Natural killer cell (primary cell): ENCODE measurements around the gene ISLR2. TPM values are rescaled to one million over a fixed set of nuclear protein-coding genes. Genes with fewer than 3 reads are reported as not detected.

ENCODE experiments used
- ATAC-seq, 3 donors: fragments of 150-1000 bp in 2 of 3; fragments of 200-7000 bp in 1 of 3; cut with Tn5 transposase; 1 replicate in 1 of 3; 2 replicates in 2 of 3; pipeline ENCODE4 v1.10.0; 2021; ENCODE audit warnings: mild to moderate bottlenecking in 2 of 3, moderate library complexity in 2 of 3
- DNase-seq, 2 donors: peaks; one replicate each; pipeline versions ENCODE4 v3.0.0 to v3.0.0-alpha.2; 2013 to 2021; ENCODE audit warnings: mixed read lengths in 1 of 2
- H3K27ac ChIP-seq: one replicate; pipeline ENCODE4 v1.5.1; 2013; ENCODE audit warnings: mild to moderate bottlenecking, low read length
- H3K27me3 ChIP-seq: one replicate; pipeline ENCODE4 v1.6.1; 2013; ENCODE audit warnings: low read length; ENCODE audit not compliant: control insufficient read depth, insufficient read depth
- H3K36me3 ChIP-seq: one replicate; pipeline ENCODE4 v1.6.1; 2013; ENCODE audit warnings: low read length; ENCODE audit not compliant: control insufficient read depth, insufficient read depth
- H3K4me1 ChIP-seq: one replicate; pipeline ENCODE4 v1.6.1; 2013; ENCODE audit warnings: low read length; ENCODE audit not compliant: control insufficient read depth, insufficient read depth
- H3K4me3 ChIP-seq: one replicate; pipeline ENCODE4 v1.5.1; 2013; ENCODE audit warnings: low read length
- H3K9me3 ChIP-seq: one replicate; pipeline ENCODE4 v1.6.1; 2013; ENCODE audit warnings: low read length; ENCODE audit not compliant: control insufficient read depth, insufficient read depth
- H3K27ac Mint-ChIP-seq, 2 donors: one replicate each; pipeline ENCODE4 v1.8.0; 2022; ENCODE audit warnings: mild to moderate bottlenecking in 2 of 2, mixed read lengths in 2 of 2, moderate library complexity in 1 of 2
- H3K27me3 Mint-ChIP-seq, 2 donors: one replicate each; pipeline ENCODE4 v1.8.0; 2022; ENCODE audit warnings: low read depth in 2 of 2, mixed read lengths in 2 of 2
- H3K36me3 Mint-ChIP-seq: one replicate; pipeline ENCODE4 v1.8.0; 2022; ENCODE audit warnings: mixed read lengths
- H3K4me1 Mint-ChIP-seq, 2 donors: one replicate each; pipeline ENCODE4 v1.8.0; 2022; ENCODE audit warnings: mixed read lengths in 2 of 2
- H3K4me3 Mint-ChIP-seq: one replicate; pipeline ENCODE4 v1.8.0; 2022; ENCODE audit warnings: mild to moderate bottlenecking, moderate library complexity, mixed read lengths
- H3K9me3 Mint-ChIP-seq, 2 donors: one replicate each; pipeline ENCODE4 v1.8.0; 2022; ENCODE audit warnings: mixed read lengths in 2 of 2
- WGBS: methylation state at CpG from one replicate; pipeline ENCODE4 v1.1.7; 2013; ENCODE audit warnings: missing lambda C conversion rate; ENCODE audit not compliant: insufficient coverage; 5-methylcytosine and 5-hydroxymethylcytosine counted together
- intact Hi-C: fragments of 100-400 bp; cut with micrococcal nuclease; formaldehyde crosslinking; loops from one replicate; pipeline ENCODE4 v1.14.2; 2022
- total RNA-seq, 4 donors: library from RNA; stranded (reverse); fragments of 120-200 nt in 1 of 4; gene quantifications; one replicate each; pipeline versions ENCODE4 v1.2.3 to v1.2.4, GENCODE V29; 2013 to 2022
- TF ChIP-seq, protein P1 (sequence below): fragments of 200-600 bp; IDR thresholded peaks from one replicate; pipeline ENCODE4 v1.8.0; 2022; ENCODE audit warnings: antibody characterized with exemption

ISLR2 gene
- total RNA-seq, 3 donors from 2014 or later (not counting 1 experiment from before 2014, with no cell fraction given) = not detected

GRCh38 chr15:74180881-74181602, 50.7 kb downstream of the ISLR2 start:
- Mint-ChIP-seq H3K4me3 (no peak overlapping the region), H3K9me3 (no peaks in the 10 kb centered on the region), H3K36me3 (no peaks in the 10 kb centered on the region), H3K27ac (no peak overlapping the region), H3K4me1 (no peaks in the 10 kb centered on the region), H3K27me3 (peaks cover 2 to 5% of the 10 kb centered on the region in 2 donors)
- H3K4me1 ChIP-seq = no peaks in the 10 kb centered on the region
- intact Hi-C loops = no loop called here
- DNase-seq (no peak), ATAC-seq (no peak)
- no peaks in the 10 kb centered on the region for H3K27me3 ChIP-seq
- TF ChIP-seq, protein P1, sequence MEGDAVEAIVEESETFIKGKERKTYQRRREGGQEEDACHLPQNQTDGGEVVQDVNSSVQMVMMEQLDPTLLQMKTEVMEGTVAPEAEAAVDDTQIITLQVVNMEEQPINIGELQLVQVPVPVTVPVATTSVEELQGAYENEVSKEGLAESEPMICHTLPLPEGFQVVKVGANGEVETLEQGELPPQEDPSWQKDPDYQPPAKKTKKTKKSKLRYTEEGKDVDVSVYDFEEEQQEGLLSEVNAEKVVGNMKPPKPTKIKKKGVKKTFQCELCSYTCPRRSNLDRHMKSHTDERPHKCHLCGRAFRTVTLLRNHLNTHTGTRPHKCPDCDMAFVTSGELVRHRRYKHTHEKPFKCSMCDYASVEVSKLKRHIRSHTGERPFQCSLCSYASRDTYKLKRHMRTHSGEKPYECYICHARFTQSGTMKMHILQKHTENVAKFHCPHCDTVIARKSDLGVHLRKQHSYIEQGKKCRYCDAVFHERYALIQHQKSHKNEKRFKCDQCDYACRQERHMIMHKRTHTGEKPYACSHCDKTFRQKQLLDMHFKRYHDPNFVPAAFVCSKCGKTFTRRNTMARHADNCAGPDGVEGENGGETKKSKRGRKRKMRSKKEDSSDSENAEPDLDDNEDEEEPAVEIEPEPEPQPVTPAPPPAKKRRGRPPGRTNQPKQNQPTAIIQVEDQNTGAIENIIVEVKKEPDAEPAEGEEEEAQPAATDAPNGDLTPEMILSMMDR = no peak
- no peak overlapping the region for H3K4me3 ChIP-seq
- no peaks in the 10 kb centered on the region for H3K36me3 ChIP-seq
- H3K27ac ChIP-seq = no peak overlapping the region
- no peaks in the 10 kb centered on the region for H3K9me3 ChIP-seq
- WGBS = 80% methylated on average over 18 of the region's 21 CpGs

DNA sequence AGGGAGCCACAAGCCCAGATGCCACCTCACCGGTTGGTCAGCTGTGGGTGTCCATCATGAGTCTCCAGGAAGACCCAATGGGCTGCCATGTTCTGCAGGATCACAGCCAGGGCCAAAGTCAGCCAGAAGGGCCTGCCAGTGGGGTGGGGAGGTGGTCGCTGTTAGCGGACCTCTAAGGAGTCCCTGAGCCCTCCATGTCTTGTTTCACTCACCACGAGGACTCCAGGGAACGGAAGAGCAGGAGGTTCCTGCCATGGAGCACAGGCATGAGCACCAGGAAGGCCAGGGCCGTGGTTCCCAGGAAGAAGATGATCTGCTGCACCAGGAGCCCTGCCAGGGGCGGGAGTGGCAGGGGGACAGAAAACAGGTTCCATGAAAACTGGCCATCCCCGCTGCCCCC, 51.7 kb downstream of the ISLR2 start:
- Mint-ChIP-seq H3K4me3 (no peak overlapping the region), H3K9me3 (no peaks in the 10 kb centered on the region), H3K27ac (no peak overlapping the region), H3K4me1 (no peaks in the 10 kb centered on the region), H3K27me3 (peaks cover under 1 to 2% of the 10 kb centered on the region in 2 donors), H3K36me3 (no peaks in the 10 kb centered on the region)
- DNase-seq (no peak), ATAC-seq (no peak)
- TF ChIP-seq, protein P1 = no peak
- Histone ChIP-seq H3K9me3 (no peaks in the 10 kb centered on the region), H3K27me3 (no peaks in the 10 kb centered on the region), H3K4me1 (no peaks in the 10 kb centered on the region), H3K27ac (no peak overlapping the region), H3K36me3 (no peaks in the 10 kb centered on the region), H3K4me3 (no peak overlapping the region)
- WGBS = 85% methylated on average over 8 of the region's 8 CpGs
- intact Hi-C loops = no loop called here

GRCh38 chr15:74184582-74185091, 54.3 kb downstream of the ISLR2 start:
- Histone ChIP-seq H3K27me3 (no peaks in the 10 kb centered on the region), H3K36me3 (no peaks in the 10 kb centered on the region), H3K9me3 (no peaks in the 10 kb centered on the region), H3K27ac (no peak overlapping the region), H3K4me1 (no peaks in the 10 kb centered on the region), H3K4me3 (no peak overlapping the region)
- 70% methylated on average over 12 of the region's 12 CpGs for WGBS
- no peaks in the 10 kb centered on the region for H3K36me3 Mint-ChIP-seq
- no peak overlapping the region for H3K27ac Mint-ChIP-seq
- ATAC-seq (no peak), DNase-seq (no peak)
- TF ChIP-seq, protein P1 = no peak
- peaks cover 0 to 2% of the 10 kb centered on the region in 2 donors for H3K27me3 Mint-ChIP-seq
- no peaks in the 10 kb centered on the region for H3K4me1 Mint-ChIP-seq
- intact Hi-C loops = no loop called here
- H3K9me3 Mint-ChIP-seq = no peaks in the 10 kb centered on the region
- no peak overlapping the region for H3K4me3 Mint-ChIP-seq
